OCI-M2 (cell line): ENCODE measurements around the gene S100A16.

Experiments used
- DNase-seq: peaks from one replicate; lab custom pipeline; 2025; ENCODE audit not compliant: unreplicated experiment; lab: John Stamatoyannopoulos, UW

S100A16 gene

DNA sequence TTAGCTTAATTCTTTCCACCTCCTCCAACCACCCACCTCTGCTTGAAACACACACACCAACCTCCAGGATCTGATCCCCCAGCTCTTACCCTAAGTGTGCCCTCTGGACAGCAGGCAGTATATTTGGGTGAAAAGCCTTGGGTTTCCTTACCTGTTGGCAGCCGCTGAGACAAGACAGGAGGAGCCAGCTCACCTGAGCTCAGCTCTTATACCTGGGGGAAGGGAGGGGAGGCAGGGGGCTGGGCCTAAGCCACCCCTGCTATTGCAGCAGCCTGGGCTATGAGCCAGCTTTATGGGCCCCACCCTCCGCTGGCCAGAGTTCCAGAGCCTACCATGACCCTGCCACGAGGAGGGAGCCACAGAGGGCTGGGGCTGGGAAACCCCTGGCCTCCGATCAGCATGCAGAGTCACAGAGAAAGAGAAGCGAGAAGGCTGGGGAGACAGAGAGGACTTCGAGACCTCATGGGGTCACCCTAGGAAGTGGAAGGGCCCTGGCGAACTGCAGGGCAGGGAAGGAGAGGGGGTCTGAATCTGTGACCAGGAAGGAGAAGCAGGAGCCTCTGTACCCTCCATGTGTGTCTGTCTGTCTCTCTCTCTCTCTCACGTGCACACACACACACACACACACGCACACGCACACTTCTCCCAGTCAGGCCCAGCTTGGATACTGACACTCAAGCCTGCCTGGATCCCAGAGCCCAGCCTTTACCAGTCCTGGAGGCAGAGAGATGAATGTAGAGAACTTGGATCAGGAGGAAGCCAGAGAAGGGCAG is 3.4 kb upstream of the S100A16 start, which contains the start of gene S100A14:
Gene S100A14 (minus strand): TSS at position 182 of the 773 bp plus-strand sequence. CDS start 467 bp downstream, outside the sequence.
- no peak for DNase-seq

DNA sequence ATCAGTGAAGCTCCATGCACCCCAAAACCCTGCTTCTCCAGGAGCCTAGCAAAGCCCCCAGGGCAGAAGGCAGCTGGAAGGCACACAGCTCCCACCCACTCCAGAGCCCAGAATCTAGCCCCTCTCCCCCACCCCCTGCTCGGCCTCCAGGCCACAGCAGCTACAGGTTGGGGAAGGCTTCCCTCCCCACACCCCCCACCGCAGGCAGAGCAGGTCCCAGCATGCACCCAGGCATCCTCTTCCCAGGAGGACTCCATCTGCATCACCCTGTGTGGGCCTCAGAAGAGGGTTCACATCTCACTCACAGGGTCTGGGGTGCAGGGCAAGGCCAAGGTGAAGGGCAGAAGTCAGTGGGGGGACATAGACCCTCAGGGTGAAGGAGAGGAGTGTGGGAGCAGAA is 2.5 kb upstream of the S100A16 start:
- no peak for DNase-seq

DNA sequence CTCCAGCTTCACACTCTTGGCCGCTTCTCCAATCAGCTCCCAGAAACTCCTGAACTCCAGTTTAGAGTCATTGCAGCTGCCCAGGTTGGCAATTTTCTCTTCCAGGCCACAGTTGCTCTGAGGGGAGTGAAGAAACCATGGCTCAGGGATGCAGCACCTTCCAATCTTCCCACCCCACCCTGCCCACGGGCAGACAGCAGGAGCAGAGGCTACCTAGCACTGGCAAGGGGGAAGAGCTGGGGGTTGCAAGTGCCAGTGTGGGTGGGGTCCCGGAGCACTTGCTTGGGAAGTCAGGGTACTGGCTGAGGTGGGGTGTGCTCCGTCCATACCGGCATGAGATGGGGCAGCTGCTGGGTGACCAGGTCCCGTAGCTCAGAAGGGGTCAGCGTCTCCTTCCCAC is 2.0 kb upstream of the S100A16 start:
- DNase-seq: no peak

DNA sequence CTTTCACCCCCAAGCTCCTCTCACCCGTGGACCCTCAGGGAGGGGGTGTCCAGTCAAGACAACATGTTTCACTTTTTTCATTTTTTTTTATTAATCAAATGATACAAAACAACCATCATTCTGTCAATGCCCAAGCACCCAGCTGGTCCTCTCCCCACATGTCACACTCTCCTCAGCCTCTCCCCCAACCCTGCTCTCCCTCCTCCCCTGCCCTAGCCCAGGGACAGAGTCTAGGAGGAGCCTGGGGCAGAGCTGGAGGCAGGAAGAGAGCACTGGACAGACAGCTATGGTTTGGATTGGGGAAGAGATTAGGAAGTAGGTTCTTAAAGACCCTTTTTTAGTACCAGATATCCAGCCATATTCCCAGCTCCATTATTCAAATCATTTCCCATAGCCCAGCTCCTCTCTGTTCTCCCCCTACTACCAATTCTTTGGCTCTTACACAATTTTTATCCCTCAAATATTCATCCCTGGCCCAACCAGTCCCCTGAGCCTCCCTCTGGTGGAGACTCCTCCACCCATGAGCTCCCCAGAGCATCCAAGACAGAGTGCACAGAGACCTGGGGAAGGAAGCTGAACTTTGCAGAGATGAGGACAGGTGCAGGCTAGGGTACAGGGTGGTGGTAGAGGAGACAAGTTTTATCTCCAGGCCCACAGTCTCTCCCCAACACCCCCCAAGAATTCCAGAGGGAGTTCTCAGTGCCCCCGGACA is 1.4 kb upstream of the S100A16 start:
- DNase-seq: no peak

DNA sequence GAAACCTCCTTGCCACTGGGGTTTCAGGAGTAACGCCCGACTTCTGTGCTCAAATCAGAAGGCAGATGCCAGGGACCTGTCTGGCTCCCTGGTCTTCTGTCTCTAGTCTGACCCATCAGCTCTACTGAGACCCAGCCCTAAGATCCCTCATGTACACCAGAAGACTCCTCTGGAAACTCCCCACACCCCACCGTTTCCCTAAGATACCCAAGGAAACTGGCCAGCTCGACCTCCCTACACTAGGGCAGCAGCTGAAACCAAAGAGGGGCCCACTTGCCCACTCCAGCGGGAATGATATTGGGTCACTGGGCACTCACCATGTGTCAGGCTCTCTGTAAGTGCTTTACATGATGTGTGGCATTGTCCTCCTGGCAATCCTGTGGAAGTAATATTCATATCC is 469 bp upstream of the S100A16 start:
- DNase-seq: no peak

DNA sequence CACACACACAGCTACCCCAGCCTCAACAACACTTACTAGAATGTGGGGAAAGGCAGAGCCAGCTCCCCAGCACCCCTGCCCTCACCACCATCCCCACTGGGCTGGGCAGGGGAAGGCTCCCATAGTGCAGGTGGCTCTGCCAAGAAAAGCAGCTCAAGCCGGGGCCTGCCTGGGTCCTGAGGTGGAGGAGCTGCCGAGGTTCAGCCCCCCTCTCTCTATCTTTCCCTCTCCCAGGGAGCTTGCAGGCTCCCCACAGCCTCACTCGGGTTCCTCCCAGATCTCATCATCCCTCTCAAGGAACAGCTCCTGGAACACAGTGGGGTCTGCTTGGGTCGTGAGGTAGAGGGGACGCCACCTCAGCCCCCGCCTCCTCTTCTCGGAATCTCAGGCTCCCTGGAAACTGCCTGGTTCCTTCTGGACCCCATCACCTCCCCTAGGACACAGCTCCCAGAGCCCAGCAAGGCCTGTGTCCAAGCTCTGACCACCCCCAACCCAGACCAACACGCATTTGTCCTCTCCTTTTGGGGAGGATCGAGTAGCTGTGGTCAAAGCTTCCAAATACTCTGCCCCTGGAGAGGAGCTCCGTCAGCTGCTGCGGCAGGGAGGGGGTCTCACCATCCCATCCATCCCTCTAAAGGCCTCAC is 704 bp downstream of the S100A16 start:
- DNase-seq: no peak

DNA sequence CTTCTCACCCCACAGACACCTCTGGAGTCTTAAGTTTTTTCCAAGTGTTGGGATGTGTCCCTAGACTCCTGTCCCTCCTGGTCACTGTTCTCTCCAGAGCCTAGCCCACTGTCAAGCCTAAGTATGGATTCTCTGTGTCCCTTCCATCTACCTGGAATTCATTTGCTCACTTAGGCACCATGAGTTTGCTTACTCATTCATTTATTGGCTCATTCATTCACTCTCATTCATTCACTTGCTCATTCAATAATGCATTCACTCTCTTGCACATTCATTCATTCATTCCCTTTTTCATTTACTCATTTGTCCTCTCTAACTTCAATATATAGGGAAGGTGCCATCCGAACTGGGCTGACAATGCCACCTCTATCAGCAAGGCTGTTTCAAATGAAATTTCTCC is 1.6 kb downstream of the S100A16 start:
- DNase-seq: no peak

DNA sequence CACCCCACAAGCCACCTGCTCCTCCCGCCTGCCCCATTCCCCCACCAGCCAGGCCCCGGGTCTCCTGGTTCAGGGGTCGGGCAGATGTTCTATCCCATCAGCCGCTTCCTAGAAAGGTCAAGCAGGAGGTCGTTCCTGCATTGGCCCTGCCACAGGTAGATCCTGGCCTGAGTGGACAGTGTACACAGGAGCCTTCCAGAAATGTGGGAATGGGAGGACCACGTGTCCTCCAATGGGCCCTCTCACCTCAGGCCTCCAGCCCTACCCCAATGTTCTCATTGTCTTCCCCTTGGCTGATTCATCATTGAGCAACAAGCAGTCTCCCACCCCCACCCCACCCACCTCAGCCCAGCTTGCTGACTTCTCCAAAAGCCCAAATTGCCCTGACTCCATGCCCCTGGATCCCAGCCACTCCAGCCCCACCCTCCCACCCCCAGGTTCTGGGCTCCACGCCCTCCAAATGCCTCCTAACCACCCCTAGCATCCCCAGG is 2.1 kb downstream of the S100A16 start:
- no peak for DNase-seq

DNA sequence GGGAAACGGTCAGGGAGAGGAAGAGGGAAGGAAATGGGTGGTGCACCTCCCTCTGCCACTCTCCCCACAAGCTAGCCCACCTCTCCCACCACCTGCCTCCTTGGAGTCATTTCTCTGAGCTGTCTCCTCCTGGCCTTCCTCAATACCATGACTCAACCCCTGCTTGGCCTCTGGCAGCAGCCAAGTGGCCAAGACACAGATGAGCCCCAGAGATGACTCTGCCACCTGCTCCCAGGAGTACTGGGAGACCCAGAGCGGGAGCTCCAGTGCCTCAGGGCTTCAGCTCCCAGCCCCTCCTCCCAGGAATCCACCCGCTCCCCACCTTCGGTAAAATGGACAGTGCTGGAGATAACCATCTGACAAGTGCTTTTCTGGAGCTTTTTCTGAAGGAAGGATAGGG is 2.6 kb downstream of the S100A16 start:
- no peak for DNase-seq

DNA sequence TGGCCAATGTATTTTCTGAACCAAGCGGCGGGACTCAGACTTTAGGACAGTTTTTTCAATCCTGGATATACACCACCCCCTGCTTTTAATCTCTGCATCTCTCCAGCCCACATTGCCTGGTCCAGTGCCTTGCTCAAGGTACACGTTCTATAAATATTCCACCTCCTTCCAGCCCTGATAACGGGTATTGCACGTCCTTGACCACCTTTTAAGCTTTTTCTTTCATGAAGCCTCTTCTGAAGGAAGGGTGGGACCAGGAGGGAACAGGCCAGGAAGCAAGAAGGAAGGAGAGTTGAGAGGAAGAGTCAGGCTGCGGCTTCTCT is 3.4 kb downstream of the S100A16 start:
- no peak for DNase-seq

DNA sequence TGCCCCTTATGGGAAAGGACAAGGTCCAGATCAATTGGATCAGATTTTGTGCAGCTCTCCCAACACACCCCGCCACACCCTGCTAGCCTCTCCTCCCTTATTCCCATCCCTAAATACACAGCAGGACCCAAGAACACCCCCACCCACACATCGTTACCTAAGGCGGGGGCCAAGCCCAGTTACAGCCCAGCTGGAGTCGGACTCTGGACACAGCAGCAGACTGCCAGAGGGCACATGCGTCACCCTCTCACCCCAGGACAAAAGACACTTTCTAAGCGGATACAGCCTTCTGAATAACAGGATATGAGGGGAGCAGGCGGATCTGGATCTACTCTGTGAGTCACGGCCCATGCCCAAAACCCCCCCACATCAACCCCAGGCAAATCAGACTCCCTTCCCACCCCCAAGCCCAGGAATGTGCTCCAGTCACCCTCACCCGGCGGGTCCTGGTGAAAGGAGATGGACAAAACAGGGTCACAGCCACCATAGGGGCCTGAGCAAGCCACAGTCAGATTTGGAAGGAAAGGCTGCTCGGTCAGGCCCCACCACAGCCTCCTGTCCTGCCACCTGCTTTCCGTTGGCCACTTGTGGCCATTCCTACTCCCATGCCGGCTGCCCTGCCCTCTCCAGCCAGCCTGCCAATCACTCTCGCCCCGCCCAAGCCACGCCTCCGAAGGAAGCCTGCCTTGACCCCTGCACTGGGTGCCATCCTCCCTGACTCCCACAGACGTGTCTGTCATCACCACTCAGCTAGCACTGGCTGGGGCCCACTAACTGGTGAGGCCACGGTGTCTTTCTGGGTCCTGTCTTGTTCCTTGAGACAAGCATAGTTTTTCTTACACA is 4.0 kb downstream of the S100A16 start:
- no peak for DNase-seq

DNA sequence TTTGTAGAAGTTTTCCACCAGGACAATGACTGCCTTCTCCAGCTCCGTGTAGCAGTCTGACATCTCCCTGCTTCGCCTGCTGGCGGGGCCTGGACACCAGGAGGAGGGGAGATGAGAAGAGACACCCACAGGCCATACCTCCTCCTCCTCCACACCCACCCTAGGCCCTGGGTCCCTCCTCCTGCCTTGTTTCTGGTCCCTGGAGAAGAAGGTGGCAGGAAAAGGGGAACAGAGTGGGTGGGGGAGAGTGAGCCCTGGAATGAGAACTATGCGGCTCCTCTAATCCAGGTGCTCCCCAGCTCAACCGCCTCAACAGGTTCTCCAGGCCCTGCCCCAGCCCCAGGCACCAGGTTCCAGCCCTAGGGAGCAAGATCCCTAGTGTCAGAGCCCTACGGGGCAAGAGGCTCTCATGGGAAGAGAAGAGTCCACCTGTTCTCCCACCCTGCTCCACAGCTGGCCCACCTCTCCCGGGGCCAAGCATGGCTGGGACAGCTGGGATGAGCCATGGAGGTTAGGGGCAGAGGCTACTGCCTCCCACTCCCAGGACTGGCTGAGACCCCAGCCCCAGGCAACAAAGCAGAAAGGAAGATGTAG is 4.8 kb downstream of the S100A16 start:
- no peak for DNase-seq

DNA sequence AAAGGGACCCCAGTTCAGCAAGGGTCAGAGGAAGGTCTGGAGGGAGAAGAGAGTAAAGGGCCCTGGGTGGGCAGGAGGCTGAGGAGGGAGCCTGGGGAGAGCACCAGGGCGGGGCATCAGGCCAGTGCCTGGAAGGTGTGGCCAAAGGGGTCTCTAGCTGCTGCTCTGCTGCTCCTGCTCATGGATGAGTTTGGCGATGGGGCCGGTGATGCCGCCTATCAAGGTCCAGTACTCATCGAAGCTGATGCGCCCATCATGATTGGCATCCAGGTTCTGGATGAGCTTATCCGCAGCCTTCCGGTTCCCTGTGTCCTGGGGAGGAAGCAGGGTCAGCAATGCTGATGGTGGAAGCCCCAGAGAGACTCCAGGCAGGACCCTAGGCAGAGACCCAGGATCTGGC is 5.6 kb downstream of the S100A16 start:
- no peak for DNase-seq

DNA sequence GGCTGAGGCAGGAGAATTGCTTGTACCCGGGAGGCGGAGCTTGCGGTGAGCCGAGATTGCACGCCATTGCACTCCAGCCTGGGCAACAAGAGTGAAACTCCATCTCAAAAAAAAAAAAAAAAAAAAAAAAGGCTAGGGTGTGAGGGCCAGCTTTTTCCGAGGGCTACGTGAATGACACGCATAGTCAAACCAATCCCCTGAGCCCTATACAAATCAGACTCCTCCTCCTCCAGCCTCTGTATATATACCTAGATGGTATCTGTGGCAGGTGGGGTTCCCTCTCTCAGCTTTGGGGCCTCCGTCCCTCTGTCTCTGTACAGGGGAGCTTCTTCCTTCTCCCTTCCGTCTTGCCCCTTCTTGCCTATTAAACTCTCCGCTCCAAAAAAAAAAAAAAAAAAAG is 6.7 kb downstream of the S100A16 start:
- no peak for DNase-seq

DNA sequence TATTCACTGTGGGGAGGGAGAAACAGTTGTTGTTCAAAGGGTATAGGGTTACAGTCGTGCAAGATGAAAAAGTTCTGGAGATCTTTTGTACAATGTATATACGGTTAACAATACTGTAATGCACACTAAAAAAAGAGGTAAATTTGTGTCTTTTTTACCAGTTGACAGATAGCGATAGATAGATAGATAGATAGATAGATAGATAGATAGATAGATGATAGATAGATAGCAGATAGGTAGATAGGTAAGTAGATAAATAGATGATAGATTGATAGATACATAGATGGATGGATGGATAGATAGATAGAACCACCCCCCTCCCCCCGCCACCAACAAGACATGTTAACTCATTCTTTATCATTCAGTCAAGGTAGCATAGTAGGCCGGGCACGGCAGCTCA is 10.2 kb downstream of the S100A16 start:
- DNase-seq: no peak

DNA sequence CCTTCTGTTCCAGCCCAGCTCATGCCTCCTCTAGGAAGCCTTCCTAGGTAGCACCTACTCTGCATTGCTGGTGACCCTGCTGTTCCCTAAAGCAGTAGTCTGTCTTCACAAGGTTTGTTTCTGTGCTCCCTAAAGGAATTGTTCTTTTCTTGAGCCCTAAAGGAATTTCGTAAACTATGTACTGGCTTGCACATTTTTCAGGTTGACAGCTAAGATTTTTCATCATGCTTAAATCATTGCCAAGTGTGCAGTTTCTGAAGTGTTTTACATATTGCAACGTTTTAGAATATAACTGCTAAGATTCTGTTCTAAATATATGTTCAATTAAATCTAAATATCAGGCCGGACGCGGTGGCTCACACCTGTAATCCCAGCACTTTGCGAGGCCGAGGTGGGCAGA is 13.1 kb downstream of the S100A16 start:
- DNase-seq: no peak

DNA sequence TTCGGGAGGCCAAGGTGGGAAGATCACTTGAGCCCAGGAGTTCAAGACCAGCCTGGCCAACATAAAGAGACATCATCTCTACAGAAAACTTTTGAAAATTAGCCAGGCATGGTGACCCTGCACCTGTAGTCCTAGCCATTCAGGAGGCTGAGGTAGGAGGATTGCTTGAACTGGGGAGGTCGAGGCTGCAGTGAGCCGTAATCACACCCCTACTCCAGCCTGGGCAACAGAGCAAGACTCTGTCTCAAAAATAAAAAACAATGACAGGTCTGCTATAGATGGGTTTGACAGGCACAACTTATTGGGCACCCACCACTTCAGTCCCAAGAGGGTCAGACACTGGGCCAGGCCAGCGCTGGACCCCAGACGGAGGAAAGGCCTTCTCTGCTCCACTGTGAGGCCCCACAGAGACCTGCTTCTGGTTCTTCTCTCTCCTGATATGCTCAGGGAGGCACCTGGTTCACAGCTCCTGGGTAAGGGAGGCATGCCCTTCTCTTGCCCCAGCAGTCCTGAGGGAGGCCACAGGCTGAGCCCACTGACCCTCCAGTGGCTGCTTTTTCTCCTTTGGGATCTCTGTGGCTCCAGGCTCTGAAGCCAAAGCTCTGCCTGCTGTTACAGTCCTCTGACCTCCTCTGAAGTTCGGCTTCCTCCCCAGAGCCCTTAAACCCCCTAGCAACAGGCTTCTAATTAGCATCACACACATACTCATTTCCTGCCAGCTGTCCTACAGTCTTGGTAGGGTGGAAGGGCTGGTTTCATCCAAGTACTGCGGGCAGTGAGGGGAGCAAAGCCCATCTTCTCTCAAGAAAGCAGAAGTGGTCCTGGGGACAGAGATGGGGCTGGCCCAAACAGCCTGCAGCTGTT is 14.4 kb downstream of the S100A16 start:
- no peak for DNase-seq

DNA sequence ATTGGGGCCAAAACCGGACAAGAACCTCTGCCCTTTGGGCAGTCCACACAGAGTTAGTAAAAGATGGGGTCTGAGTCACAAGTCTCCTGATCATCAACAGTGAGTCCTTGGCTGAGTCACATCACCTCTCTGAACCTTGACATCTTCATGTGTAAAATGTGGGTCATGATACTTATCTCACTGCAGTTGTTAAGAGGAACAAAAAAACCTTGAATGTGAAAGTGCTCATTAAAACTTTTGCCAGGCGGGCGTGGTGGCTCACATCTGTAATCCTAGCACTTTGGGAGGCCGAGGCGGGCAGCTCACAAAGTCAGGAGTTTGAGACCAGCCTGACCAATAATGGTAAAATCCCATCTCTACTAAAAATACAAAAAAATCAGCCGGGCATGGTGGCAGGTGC is 15.7 kb downstream of the S100A16 start:
- no peak for DNase-seq

DNA sequence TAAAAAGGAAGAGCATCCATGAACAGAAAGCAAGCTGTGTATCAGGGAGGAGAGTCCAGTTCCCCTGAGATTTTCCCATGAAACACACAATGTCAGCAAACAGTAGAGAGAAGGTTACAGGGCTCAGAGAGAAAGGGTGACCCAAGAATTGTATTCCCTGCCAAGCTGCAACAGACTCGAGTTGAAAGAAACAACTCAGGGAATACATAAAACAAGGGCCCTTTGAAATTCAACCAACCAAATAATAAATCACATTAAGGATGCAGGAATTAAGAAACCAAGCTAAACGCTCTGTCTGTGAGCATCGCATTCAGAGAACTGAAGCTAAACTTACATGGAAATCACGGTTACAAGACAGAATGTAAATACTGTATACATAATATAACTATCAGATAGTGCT is 20.2 kb downstream of the S100A16 start:
- no peak for DNase-seq

DNA sequence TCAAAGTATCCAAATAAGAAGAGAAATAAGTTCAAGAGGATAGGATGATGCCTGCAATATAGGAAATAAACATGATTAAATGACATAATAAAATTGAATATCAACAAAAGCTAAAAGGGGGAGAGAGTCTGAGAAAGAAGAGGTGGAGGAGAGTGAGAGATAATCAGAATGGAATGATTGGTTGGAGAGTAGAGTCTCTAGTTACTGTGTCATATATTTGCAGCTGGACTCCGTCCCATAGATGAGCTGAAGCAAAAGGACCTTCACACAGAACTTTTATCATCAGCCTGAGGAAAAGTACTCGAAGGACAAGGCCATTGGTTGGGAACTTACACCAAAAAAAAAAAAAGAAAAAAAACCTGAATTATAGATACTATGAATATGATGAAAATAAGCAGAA is 24.5 kb downstream of the S100A16 start:
- DNase-seq: no peak
